GM15510 (cell line): ENCODE data around the gene NUDT16L1.

Experiments used
- POLR2A ChIP-seq: IDR thresholded peaks from 3 replicates; pipeline ENCODE4 v1.6.1; 2011; ENCODE audit warnings: borderline replicate concordance; ENCODE audit not compliant: insufficient read length; ENCODE audit errors: extremely low read depth

Gene NUDT16L1

DNA sequence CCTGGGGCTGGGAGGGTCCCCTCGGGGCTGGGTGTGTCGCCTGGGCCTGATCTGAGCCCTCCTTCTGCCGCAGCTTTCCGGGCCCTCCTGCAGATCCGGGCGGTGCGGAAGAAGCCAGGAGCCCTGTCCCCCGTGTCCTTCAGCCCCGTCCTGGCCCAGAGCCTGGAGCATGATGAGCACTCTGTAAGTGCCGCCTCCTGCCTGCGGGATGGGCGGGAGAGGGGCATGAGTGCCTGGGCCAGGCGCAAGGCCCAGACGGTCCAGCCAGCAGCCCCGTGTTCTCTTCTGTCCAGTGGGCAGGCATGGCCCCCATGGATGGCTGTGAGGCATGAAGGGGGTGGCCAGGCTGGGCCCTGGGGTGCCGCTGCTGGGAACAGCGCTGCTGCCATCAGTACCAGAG is 16.0 kb upstream of the NUDT16L1 start:
- no peak for TF ChIP-seq POLR2A

DNA sequence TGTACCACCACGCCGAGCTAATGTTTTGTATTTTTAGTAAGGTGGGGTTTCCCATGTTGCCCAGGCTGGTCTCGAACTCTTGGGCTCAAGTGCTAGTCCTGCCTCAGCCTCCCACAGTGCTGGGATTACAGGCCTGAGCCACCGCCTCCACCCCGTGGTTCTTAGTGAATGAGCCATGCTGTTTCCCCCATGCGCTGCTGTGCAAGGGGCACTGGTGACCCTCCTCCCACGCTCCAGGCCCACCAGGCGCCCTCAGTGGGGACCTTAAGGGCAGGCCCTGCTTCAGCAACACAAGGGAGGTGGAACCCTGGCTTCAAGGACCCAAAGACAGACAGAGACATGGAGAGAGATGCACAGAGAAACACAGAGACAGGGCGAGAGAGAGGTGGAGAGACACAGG is 15.4 kb upstream of the NUDT16L1 start:
- TF ChIP-seq POLR2A: no peak

DNA sequence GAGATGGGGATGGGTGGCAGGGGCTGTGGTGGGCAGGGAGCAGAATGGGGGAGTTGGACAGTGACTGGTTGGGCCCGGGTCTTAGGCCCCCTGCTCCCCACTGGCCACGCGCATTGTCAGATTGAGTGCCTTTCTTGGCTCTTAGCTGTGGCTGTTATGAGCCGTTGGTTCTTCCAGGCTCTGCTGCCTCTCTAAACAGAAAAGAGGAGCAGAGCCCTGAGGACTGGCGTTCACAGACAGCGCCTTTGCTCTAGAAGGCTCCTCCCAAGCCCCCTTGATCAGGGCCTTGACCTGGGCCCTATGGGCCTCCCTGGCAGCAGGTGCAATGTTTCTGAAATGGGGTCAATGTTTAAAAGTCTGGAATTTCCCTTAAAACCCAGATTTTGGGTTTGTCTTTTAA is 14.8 kb upstream of the NUDT16L1 start:
- TF ChIP-seq POLR2A: no peak

DNA sequence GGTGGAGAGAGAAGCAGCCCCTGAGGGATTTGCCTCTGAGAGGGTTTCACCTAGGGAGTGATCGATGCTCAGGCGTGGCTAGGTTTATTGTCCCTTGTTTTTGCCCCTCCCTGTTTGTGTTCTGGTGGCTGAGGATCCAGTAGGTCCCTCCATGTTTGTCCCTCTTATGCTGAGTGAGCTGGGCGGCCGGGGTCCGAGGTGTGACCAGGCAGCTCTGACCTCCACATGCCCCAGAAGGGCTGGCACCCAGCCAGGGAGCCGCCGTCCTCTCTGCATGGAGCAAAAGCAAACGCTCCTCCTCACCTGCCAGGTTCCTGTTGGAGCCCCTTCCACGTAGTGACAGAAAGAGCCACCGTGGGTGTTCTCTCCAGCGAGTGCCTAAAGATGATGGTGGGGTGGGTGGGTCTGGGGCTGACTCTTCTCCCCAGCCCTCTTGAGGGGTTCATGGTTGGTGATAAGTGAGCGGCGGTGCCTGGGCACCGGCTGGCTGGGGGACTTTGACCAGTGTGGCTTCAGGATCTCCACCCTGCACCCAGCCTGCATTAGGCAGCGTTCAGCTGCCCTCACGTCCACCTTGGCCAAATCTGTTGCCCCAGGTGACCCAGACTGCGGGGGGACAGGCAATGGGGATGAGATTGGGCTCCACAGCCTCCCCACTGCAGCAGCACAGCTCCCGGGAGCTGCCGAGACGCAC is 14.1 kb upstream of the NUDT16L1 start:
- TF ChIP-seq POLR2A: no peak

DNA sequence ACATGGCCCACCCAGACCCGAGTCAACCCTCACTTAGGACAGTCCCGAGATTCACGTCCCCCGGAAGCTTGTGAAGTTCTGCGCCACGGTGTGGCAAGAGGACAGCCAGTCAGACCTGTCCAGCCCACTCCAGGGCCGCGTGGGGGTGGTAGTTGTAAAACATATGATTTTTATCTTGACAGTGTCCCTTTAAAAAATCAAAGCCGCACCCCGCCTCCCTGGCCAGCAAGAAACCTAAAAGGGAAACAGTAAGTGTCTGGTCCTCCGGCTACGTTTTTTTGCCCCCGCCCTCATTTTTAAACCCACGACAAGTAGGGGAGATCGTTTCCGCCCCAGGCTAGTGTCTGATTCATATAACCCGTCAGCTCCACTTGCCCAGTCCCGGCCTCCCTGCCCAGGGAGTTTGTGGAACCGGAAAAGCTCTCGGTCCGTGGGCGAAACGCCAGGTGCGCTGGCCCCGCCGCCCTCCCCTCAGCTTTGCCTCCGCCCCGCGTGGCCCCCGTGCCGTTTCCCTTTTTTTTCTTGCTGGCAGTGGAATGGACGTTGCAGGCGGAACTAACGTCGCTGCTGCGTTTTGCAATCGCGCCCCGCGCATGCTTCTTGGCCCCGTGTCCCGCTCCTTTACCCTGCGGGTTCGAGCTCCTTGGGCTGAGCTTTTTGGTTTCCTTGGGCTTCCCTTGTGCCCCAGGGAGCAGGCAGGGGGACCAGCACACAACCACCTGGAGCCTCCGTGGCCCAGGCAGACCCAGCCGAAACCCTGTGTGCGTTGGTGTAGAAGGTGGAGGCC is 13.3 kb upstream of the NUDT16L1 start:
- no peak for TF ChIP-seq POLR2A

DNA sequence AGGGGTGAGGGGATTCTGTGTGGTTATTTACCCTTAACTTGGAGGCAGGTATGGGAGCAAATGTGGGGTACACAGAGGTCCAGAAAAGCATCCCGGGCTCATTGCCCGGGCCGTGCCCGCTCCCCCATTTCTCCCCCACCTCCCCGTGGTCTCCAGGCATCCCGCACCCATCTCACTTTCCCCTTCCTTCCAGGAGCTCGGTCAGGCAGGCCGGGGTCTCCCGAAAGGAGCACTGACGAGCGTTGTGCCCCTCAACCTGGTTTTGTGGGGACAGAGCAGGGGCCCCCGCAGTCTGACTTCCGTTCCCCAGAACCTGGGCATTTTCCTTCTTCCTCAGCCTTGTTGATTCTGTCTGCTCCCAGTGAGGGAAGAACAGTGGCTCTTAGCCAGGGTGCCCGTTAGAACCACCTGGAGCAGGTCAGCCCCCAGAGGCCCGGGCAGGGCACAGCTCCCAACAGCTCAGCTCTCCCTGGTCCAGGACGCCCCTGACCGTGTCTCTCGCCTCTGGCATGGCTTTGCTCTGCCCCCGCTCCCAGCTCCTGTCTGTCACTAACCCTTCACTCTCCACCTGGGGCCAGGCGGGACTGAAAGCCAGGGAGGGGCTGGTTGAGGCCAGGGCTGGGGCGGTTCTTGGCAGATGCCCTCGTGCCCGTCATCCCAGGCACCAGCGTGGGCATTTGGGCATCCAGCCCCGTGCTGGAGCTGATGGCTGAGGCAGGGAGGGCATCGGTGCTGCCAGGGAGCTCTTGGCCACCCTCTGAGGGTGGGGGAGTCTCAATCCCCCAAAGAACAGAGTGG is 12.5 kb upstream of the NUDT16L1 start:
- TF ChIP-seq POLR2A: no peak

DNA sequence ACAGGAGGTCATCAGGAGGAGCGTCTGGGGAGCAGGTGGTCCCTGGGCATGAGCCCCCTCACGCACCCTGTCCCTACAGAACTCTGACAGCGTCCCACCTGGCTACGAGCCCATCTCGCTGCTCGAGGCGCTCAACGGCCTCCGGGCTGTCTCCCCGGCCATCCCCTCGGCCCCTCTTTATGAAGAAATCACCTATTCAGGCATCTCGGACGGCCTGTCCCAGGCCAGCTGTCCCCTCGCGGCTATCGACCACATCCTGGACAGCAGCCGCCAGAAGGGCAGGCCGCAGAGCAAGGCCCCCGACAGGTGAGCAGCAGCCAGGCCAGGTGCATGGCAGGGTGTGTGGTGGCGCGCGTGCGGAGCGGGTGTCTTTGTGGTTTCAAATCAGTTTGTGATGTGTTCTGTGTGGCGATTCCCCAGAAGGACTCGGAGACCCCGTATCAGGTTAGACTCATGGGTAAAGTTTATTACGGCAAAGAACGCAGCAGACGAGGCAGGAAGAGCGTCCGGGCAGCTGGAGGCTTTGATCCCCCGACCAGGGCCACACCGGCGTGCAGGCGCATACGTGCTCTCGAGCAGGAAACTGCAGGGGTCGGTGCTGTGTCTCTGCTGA is 11.8 kb upstream of the NUDT16L1 start:
- TF ChIP-seq POLR2A: no peak

DNA sequence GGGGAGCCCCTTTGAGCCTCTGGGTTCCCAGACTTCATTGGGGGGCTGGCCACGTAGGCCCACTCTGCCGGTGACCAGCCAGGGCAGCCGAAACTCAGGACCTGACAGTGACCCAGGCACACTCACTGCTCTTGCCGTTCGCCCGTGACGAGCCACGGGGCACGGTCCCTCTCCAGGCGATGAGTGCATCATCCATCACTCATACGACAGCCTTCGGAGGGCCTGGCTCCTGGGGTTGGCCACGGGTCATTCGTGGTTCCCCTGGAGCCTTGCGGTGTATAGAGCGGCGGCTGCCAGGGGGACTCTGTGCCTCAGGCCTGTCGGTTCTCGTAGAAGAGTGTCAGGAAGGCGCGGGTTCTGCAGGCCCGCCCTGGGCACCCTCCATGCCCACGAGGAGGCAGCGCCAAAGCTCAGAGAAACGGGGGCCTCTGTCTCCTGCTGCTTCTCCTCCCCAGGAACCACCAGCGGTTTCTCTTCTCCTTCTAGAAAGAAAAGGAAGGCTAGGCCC is 11.2 kb upstream of the NUDT16L1 start:
- no peak for TF ChIP-seq POLR2A

DNA sequence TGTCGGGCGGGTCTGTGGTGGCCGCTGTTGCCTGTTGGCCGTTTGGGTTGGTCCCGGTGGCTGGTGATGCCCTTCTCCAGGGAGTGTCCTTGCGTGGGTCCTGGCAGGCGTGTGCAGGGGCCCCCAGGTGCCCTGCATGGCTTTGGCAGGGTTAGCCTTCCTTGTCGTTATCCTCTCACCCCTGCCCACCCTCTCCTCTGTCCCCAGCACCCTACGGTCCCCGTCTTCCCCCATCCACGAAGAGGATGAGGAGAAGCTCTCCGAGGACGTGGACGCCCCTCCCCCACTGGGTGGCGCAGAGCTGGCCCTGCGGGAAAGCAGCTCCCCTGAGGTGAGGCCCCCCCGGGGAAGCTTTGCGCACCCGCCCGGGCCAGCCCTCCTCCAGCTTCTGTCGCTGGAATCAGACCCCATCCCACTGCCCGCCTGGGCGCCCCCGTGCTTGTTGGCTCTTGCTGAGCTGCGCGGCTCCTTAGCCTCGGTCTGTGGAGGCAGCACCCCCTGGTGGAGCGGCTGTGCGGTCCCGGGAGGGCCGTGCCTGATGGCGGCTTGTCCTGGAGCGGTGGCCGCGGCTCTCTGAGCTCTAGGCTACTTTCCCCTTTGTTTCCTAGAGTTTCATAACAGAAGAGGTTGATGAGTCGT is 10.6 kb upstream of the NUDT16L1 start:
- TF ChIP-seq POLR2A: no peak

DNA sequence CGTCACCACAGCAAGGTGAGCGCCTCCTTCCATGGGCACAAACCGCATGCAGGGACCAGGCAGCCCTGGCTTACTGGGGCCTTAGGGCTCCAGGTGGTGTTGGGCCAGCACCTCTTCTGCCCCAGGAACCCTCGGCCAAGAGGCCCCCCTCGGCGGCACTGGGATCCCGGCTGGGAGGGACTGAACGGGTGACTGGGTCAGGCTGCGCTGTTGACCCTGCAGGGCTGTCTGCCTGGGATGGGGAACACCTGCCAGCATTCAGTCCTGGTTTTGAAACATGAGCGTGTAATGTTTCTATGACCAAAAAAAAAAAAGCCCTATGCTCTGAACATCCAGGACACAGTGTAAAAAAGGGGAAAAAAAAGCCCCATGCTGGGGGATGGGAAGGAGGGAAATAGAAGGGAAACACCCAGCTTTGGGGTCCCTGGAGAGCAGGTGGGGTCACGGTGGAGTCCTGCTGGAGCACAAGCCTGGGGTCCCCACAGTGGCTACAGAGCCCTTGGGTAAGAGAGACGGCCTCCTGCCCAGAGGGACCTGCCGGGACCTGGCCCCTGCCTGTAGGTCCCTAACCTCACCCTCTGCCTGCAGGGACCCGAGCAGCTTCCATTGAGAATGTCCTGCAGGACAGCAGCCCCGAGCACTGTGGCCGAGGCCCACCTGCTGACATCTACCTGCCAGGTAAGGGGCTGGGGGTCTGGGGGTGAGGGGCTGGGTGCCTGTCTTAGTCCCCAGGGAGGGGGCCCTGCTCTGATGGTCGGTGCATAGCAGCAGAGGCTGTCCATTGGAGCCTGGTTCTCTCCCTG is 9.9 kb upstream of the NUDT16L1 start:
- no peak for TF ChIP-seq POLR2A

DNA sequence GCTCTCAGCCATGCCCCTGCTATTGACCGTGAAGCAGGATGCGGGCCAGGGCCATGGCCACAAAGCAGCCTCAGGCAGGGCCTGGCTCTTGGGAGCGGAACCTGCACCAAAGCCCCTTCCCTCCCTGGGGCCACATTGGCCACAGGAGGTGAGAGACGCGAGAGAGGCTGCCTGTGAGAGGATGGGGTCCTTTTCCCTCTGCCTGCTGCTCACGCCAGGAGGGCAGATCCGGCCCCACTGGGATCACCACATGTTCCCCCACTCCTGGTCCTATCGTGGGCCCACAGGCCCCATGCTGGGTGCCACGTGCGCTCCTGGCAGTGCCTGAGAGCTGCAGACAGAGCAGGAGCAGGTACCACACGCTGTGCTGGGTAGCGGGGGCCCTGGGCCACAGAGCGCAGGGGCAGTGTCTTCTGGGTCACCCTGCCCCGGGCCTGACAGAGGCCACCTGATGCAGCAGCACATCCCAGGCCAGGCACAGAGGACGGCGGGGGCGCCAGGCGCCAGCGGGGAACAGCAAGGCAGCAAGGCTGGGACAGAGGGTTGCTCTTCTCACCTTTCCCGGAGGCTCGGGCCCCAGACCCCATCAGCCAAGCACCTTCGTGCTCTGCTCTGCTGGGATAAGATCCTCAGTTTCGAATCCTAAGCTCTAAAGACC is 9.2 kb upstream of the NUDT16L1 start:
- TF ChIP-seq POLR2A: no peak

DNA sequence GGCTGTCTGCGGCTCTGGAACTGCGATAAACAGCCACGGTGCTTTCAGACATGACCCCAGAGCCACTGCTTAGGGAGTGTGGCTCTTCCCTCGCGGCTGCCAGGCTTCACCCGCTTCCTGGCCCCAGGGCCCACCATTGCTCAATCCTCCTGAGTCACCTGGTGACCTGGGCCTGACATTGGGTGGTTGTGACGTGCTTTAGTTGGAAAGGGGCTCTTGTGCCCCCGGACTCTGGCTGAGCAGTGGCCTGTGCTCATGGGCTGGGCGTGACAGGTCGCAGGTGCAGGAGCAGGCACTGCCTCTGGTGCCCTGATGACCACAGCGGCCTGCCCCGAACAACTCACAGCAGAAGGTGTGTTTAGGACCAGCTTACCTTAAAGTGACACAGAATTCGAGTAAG is 8.6 kb upstream of the NUDT16L1 start:
- no peak for TF ChIP-seq POLR2A

DNA sequence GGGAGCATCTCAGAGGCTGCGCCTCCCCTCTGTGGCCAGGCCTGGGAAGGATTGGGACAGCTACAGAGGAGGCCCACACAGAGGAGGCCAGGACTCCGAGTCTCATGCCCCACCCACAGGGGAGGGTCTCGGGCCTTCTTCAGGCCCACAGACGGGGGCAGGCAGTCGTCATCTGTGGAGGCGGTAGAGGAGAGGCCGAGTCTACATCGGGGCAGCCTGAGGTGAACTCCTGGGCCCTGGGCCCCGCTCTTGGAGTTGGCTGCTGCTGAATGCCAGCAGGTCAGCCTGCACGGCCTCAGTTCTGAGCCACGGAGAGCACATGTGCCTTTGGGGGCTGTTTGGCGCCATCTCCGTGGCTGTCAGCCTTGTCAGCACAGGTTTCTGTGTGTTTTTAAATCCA is 8.1 kb upstream of the NUDT16L1 start:
- no peak for TF ChIP-seq POLR2A
